K562 (cell line): ENCODE results near the gene CIAO2A. TPM values are rescaled to one million over a fixed set of nuclear protein-coding genes. Genes with fewer than 3 reads are reported as not detected.

Experiments used
- CBFB ChIP-seq: sonication (generic); formaldehyde crosslinking; IDR thresholded peaks from 2 replicates; pipeline ENCODE4 v1.4.0; 2020; ENCODE audit warnings: mild to moderate bottlenecking, missing genetic modification reagents
- JUNB ChIP-seq: fragments of 450-650 bp; formaldehyde crosslinking; conservative IDR thresholded peaks from 2 replicates; pipeline ENCODE4 v1.4.0; 2020; ENCODE audit warnings: mild to moderate bottlenecking
- MAZ ChIP-seq, 2 experiments: fragments of 450-650 bp in 1 of 2; sonication (generic) in 1 of 2; formaldehyde crosslinking; IDR thresholded peaks in 1 of 2; conservative IDR thresholded peaks in 1 of 2; 2 replicates each; pipeline versions ENCODE4 v1.4.0 to v1.5.0; 2020; ENCODE audit warnings: mild to moderate bottlenecking in 1 of 2, missing genetic modification reagents in 1 of 2
- MTA2 ChIP-seq: fragments of 450-650 bp; IDR thresholded peaks from 2 replicates; pipeline ENCODE4 v1.6.1; 2016; ENCODE audit warnings: low read depth
- NELFE ChIP-seq: IDR thresholded peaks from 2 replicates; pipeline ENCODE4 v1.6.1; 2011; ENCODE audit warnings: mild to moderate bottlenecking; ENCODE audit not compliant: insufficient read depth, insufficient read length
- ZNF551 ChIP-seq: fragments of 250-450 bp; sonication (Bioruptor Pico); IDR thresholded peaks from 2 replicates; pipeline ENCODE4 v1.5.0; 2021; ENCODE audit warnings: mild to moderate bottlenecking, moderate library complexity
- polyA plus RNA-seq, 8 experiments: library from polyadenylated mRNA; depleted of rRNA in 4 of 8; stranded (reverse) in 5 of 8; unstranded in 3 of 8; fragments of >200 nt; fragmentation: Nextera tagmentation in 2 of 8; fragmentation: Illumina TruSeq in 1 of 8; extraction: Ambion mirVana in 2 of 8; extraction: Trizol in 1 of 8; gene quantifications; 2 replicates each; pipeline versions ENCODE4 v1.2.1 to v1.2.3, GENCODE V29; 2011 to 2014; ENCODE audit warnings: inconsistent platforms in 1 of 8, missing spikeins in 1 of 8
- total RNA-seq, 7 experiments: library from RNA; depleted of rRNA in 6 of 7; stranded (reverse); fragments of >200 nt in 6 of 7; fragmentation: Illumina TruSeq in 2 of 7; extraction: Trizol in 2 of 7; gene quantifications; 2 replicates each; pipeline versions ENCODE4 v1.2.1 to v1.2.3, GENCODE V29; 2011 to 2021; ENCODE audit warnings: low replicate concordance in 1 of 7
- TF ChIP-seq, protein P1 (sequence below): fragments of 200-600 bp; sonication (generic); IDR thresholded peaks from one replicate; pipeline ENCODE4 v1.6.1; 2012; ENCODE audit warnings: mild to moderate bottlenecking, low read depth, low read length, inconsistent platforms
- TF ChIP-seq, protein P2 (sequence below): sonication (generic); formaldehyde crosslinking; IDR thresholded peaks from 2 replicates; pipeline ENCODE4 v1.8.0; 2022; ENCODE audit warnings: mild to moderate bottlenecking, missing genetic modification reagents
- TF ChIP-seq, protein P3 (sequence below): fragments of 450-650 bp; IDR thresholded peaks from 2 replicates; pipeline ENCODE4 v1.7.0; 2016; ENCODE audit warnings: borderline replicate concordance
- TF ChIP-seq, protein P4 (sequence below): sonication (generic); formaldehyde crosslinking; IDR thresholded peaks from 2 replicates; pipeline ENCODE4 v1.8.1; 2022; ENCODE audit warnings: missing genetic modification reagents

Gene CIAO2A
- total and polyA plus RNA-seq, 9 of the 15 experiments (the other 6 are each of a cell fraction or from before 2014, with no cell fraction given), result 161 to 429 (median 313) TPM

DNA sequence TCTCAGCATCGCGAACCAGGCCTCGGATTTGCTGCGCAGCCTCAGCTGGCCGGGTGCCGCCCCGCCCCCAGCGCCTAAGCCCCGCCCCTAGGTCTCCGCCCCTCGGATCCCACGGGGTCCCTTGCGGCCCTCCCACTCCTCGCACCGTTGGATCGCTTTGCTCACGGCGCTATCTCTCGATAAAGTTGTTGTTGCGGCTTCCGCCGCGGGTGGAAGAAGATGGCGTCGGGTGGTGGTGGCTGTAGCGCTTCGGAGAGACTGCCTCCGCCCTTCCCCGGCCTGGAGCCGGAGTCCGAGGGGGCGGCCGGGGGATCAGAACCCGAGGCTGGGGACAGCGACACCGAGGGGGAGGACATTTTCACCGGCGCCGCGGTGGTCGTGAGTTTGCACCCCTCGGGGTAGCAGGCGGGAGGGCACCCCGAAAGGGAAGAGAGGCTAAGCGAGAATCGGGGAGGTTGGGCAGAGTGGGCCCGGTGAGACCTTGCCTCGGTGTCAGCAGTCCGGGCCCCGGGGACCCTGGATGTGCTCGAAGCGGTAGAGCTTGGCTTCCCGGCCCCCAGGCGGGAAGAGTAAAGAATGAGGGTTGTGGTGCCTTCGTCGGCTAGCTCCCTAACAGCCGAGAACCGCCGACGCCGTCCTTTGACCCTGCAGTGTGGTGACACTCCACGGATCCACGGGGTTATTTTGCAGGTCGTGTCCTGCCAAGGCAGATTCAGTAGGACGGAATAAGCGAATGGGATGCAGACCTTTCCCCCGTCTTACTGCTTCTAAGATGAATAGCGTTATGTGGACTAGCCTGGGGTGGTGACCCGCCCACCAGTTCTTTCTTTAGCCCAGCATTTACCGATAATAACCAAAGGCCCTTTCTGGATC lies 2.4 kb upstream of the CIAO2A start, which contains the start of gene SNX1 (continued):
- TF ChIP-seq MAZ (CRISPR knock-in tag; conservative IDR thresholded peaks at IDR 0.05 in 1 of 2, IDR thresholded peaks at IDR 0.05 in 1 of 2) (peak; percentile 77 to 91), NELFE (no peak), JUNB (no peak), CBFB (CRISPR knock-in tag) (0 out of 2 replicates have a peak, but pooled peaks have one; percentile 15), MTA2 (no peak; the same call in 1 of the 2 replicates), ZNF551 (CRISPR knock-in tag) (no peak)
- TF ChIP-seq, protein P1, sequence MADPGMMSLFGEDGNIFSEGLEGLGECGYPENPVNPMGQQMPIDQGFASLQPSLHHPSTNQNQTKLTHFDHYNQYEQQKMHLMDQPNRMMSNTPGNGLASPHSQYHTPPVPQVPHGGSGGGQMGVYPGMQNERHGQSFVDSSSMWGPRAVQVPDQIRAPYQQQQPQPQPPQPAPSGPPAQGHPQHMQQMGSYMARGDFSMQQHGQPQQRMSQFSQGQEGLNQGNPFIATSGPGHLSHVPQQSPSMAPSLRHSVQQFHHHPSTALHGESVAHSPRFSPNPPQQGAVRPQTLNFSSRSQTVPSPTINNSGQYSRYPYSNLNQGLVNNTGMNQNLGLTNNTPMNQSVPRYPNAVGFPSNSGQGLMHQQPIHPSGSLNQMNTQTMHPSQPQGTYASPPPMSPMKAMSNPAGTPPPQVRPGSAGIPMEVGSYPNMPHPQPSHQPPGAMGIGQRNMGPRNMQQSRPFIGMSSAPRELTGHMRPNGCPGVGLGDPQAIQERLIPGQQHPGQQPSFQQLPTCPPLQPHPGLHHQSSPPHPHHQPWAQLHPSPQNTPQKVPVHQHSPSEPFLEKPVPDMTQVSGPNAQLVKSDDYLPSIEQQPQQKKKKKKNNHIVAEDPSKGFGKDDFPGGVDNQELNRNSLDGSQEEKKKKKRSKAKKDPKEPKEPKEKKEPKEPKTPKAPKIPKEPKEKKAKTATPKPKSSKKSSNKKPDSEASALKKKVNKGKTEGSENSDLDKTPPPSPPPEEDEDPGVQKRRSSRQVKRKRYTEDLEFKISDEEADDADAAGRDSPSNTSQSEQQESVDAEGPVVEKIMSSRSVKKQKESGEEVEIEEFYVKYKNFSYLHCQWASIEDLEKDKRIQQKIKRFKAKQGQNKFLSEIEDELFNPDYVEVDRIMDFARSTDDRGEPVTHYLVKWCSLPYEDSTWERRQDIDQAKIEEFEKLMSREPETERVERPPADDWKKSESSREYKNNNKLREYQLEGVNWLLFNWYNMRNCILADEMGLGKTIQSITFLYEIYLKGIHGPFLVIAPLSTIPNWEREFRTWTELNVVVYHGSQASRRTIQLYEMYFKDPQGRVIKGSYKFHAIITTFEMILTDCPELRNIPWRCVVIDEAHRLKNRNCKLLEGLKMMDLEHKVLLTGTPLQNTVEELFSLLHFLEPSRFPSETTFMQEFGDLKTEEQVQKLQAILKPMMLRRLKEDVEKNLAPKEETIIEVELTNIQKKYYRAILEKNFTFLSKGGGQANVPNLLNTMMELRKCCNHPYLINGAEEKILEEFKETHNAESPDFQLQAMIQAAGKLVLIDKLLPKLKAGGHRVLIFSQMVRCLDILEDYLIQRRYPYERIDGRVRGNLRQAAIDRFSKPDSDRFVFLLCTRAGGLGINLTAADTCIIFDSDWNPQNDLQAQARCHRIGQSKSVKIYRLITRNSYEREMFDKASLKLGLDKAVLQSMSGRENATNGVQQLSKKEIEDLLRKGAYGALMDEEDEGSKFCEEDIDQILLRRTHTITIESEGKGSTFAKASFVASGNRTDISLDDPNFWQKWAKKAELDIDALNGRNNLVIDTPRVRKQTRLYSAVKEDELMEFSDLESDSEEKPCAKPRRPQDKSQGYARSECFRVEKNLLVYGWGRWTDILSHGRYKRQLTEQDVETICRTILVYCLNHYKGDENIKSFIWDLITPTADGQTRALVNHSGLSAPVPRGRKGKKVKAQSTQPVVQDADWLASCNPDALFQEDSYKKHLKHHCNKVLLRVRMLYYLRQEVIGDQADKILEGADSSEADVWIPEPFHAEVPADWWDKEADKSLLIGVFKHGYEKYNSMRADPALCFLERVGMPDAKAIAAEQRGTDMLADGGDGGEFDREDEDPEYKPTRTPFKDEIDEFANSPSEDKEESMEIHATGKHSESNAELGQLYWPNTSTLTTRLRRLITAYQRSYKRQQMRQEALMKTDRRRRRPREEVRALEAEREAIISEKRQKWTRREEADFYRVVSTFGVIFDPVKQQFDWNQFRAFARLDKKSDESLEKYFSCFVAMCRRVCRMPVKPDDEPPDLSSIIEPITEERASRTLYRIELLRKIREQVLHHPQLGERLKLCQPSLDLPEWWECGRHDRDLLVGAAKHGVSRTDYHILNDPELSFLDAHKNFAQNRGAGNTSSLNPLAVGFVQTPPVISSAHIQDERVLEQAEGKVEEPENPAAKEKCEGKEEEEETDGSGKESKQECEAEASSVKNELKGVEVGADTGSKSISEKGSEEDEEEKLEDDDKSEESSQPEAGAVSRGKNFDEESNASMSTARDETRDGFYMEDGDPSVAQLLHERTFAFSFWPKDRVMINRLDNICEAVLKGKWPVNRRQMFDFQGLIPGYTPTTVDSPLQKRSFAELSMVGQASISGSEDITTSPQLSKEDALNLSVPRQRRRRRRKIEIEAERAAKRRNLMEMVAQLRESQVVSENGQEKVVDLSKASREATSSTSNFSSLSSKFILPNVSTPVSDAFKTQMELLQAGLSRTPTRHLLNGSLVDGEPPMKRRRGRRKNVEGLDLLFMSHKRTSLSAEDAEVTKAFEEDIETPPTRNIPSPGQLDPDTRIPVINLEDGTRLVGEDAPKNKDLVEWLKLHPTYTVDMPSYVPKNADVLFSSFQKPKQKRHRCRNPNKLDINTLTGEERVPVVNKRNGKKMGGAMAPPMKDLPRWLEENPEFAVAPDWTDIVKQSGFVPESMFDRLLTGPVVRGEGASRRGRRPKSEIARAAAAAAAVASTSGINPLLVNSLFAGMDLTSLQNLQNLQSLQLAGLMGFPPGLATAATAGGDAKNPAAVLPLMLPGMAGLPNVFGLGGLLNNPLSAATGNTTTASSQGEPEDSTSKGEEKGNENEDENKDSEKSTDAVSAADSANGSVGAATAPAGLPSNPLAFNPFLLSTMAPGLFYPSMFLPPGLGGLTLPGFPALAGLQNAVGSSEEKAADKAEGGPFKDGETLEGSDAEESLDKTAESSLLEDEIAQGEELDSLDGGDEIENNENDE, result no peak
- TF ChIP-seq, protein P2, sequence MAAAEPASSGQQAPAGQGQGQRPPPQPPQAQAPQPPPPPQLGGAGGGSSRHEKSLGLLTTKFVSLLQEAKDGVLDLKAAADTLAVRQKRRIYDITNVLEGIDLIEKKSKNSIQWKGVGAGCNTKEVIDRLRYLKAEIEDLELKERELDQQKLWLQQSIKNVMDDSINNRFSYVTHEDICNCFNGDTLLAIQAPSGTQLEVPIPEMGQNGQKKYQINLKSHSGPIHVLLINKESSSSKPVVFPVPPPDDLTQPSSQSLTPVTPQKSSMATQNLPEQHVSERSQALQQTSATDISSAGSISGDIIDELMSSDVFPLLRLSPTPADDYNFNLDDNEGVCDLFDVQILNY (CRISPR knock-in tag), result 0 out of 2 replicates have a peak, but pooled peaks have one; percentile 23
- TF ChIP-seq, protein P3, sequence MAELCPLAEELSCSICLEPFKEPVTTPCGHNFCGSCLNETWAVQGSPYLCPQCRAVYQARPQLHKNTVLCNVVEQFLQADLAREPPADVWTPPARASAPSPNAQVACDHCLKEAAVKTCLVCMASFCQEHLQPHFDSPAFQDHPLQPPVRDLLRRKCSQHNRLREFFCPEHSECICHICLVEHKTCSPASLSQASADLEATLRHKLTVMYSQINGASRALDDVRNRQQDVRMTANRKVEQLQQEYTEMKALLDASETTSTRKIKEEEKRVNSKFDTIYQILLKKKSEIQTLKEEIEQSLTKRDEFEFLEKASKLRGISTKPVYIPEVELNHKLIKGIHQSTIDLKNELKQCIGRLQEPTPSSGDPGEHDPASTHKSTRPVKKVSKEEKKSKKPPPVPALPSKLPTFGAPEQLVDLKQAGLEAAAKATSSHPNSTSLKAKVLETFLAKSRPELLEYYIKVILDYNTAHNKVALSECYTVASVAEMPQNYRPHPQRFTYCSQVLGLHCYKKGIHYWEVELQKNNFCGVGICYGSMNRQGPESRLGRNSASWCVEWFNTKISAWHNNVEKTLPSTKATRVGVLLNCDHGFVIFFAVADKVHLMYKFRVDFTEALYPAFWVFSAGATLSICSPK, result 0 out of 2 replicates have a peak, but pooled peaks have one; percentile 28
- TF ChIP-seq, protein P4, sequence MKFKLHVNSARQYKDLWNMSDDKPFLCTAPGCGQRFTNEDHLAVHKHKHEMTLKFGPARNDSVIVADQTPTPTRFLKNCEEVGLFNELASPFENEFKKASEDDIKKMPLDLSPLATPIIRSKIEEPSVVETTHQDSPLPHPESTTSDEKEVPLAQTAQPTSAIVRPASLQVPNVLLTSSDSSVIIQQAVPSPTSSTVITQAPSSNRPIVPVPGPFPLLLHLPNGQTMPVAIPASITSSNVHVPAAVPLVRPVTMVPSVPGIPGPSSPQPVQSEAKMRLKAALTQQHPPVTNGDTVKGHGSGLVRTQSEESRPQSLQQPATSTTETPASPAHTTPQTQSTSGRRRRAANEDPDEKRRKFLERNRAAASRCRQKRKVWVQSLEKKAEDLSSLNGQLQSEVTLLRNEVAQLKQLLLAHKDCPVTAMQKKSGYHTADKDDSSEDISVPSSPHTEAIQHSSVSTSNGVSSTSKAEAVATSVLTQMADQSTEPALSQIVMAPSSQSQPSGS, result no peak
